ENCODE measurements around the gene PLEKHG1.

The PLEKHG1 gene

DNA sequence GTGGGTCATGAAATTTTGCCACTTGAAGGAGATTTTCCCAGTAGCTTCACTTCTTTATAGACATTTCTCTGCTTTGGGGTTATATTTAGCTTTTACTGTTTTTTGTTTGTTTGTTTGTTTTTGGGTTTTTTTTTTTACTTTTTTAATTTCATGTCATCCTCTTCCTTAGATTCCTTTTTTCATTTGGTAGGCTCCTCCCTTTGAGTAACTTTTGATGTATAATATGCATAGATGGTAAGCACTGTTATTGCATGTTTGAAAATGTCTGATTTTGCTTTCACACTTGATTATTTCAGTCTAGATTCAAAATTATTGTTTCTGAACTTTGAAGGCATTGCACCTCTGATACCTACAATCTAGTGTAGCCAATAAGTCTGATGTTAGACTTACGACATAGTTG is 37.6 kb downstream of the PLEKHG1 start:
- in situ Hi-C loops (cut with MboI; ENCODE audit: low pct_unique_long_range_greater_than_20kb, low sequenced_read_pairs, unreplicated experiment), result no loop called here
- TF ChIP-seq, protein P1, sequence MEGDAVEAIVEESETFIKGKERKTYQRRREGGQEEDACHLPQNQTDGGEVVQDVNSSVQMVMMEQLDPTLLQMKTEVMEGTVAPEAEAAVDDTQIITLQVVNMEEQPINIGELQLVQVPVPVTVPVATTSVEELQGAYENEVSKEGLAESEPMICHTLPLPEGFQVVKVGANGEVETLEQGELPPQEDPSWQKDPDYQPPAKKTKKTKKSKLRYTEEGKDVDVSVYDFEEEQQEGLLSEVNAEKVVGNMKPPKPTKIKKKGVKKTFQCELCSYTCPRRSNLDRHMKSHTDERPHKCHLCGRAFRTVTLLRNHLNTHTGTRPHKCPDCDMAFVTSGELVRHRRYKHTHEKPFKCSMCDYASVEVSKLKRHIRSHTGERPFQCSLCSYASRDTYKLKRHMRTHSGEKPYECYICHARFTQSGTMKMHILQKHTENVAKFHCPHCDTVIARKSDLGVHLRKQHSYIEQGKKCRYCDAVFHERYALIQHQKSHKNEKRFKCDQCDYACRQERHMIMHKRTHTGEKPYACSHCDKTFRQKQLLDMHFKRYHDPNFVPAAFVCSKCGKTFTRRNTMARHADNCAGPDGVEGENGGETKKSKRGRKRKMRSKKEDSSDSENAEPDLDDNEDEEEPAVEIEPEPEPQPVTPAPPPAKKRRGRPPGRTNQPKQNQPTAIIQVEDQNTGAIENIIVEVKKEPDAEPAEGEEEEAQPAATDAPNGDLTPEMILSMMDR (IDR thresholded peaks at IDR 0.05; ENCODE audit: extremely low read depth, insufficient read depth, missing control alignments), result no peak
- no peak for DNase-seq (ENCODE audit: low spot score)

DNA sequence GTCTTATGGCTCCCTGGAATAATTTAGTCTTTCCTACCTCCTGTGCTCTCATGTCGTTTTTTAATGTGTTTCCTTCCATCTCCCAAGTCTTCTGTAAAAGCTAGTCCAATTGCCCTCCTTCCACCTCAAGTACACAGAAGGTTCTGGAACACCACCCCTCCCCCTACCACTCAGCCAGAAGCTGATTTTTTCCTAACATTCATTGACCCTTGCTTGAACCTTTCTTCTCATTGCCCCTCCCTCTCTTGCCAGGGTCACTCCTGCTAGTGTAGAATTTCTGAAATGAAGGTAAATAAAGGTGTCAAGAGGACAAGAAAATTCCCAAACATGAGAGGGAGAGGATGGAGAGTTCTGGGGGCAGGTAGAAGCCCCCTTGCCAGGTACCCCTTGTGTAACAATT is 38.6 kb downstream of the PLEKHG1 start:
- in situ Hi-C loops (cut with MboI; ENCODE audit: low pct_unique_long_range_greater_than_20kb, low sequenced_read_pairs, unreplicated experiment), result no loop called here
- no peak for DNase-seq (ENCODE audit: low spot score)
- TF ChIP-seq, protein P1 (IDR thresholded peaks at IDR 0.05; ENCODE audit: extremely low read depth, insufficient read depth, missing control alignments), result no peak

DNA sequence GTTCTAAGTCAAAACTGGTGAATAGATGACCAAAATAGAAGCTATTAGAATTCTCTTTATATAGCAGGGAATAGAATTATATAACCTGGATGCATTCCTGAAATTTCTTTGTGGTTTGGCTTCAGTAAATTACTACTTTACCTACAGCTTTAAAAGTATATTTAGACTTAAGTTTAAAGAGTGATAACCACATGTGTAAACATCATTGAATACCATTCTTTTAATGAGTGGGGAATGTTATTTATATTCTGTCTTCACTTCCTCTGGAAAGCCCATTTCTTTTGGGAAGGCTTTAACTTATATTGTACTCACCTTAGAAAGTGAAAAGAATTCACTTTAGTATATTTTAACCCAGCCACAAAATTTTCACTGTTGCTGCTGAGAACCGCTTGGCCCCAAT is 39.1 kb downstream of the PLEKHG1 start:
- DNase-seq (ENCODE audit: low spot score), result no peak
- in situ Hi-C loops (cut with MboI; ENCODE audit: low pct_unique_long_range_greater_than_20kb, low sequenced_read_pairs, unreplicated experiment), result no loop called here

DNA sequence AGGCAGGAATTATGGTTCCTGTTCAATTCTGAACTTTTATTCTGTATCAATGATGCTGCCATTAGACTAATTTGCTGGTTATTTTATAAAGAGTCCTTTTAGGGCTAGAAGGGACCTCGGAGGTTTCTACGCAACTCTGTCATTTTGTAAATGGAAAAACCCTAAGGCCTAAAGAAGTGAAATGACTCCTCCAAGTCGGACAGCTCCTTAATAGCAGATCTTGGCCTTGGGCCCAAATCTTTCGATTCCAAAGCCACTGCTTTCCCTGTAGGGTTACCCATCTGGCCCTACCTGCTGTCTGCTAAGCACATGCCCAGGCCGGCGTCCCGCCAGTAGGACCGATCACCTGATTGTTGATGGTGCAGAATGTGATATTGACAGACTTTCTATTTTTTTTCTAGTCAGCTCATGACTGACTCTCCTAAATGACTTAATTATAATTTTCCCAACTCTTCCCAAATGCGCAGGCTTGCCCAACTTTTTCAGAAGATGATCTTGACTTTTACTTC is 40.2 kb downstream of the PLEKHG1 start:
- in situ Hi-C loops (cut with MboI; ENCODE audit: low pct_unique_long_range_greater_than_20kb, low sequenced_read_pairs, unreplicated experiment), result no loop called here
- no peak for DNase-seq (ENCODE audit: low spot score)
- TF ChIP-seq, protein P1 (IDR thresholded peaks at IDR 0.05; ENCODE audit: extremely low read depth, insufficient read depth, missing control alignments), result no peak

More for the DNA sequence above, 39.1 kb downstream of the PLEKHG1 start:
- TF ChIP-seq, protein P1 (IDR thresholded peaks at IDR 0.05; ENCODE audit: extremely low read depth, insufficient read depth, missing control alignments), result no peak

DNA sequence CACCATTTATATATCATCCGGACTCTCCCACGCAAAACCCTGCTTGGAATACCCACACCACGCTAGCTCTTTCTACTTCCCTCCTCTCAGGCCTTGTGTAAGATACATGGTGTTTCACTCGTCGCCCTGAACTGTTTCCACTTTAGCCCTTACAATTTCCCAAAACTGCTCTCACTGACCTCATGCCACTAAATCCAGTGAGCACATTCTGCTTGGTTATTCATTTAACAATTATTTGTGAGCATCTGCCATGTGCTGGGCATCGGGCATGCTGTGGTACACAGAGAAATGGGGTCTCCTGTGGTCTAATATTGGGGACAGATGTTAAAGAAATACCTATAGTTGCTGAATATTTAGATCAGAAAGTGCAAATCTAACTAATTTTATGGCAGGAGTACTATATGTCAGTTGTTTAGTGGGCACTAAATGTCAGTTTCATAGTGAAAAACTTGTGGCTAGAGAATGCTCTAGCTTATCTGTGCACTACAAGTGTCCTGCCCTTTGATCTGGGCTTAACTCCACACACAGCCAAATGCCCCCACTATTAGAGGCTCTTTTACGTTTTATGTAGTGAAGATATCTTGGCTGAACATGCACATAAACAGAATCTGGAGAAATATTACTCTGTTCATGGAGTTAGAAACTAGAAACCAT is 41.0 kb downstream of the PLEKHG1 start:
- TF ChIP-seq, protein P1 (IDR thresholded peaks at IDR 0.05; ENCODE audit: extremely low read depth, insufficient read depth, missing control alignments), result no peak
- DNase-seq (ENCODE audit: low spot score), result no peak
- in situ Hi-C loops (cut with MboI; ENCODE audit: low pct_unique_long_range_greater_than_20kb, low sequenced_read_pairs, unreplicated experiment), result no loop called here

DNA sequence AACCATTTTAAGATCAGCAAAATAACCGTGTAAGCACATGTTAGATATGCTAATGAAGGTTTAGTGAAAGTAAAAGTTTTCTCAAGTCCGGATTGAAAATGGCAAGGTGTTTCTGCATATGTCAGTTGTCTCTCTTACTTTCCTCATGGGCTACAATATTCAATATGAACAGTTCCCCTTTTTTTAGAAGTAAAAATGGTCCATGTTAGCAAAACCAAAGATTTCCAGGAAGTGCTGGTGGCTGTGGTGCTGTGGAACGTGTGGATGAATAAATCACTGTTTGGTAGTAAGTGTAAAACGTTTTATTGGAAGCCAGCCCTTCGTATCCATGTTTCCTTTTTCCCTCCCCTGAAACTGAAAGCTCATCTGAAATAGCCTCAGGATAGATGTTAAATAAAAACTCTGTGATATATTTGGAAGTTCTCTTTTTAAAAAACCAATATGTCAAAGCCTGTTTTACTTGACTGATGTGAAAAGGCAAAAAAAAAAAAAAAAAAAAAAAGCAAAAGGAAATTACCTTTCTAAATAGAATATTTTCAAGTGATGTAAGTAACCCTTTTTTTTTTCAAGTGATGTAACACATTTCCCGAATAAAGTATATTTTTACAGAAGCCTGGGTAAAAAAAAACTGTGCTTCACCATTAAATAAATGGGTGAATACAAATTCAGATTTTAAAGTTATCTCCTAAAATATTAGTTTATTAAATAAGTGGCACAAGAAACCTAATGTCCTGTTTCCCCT is 41.9 kb downstream of the PLEKHG1 start:
- peak; percentile 20 for DNase-seq (ENCODE audit: low spot score)
- TF ChIP-seq, protein P1 (IDR thresholded peaks at IDR 0.05; ENCODE audit: extremely low read depth, insufficient read depth, missing control alignments), result no peak
- in situ Hi-C loops (cut with MboI; ENCODE audit: low pct_unique_long_range_greater_than_20kb, low sequenced_read_pairs, unreplicated experiment), result no loop called here
